Osteoblast (primary cell): ENCODE results near the gene SLC35B1. TPM values are rescaled to one million over a fixed set of nuclear protein-coding genes. Genes with fewer than 3 reads are reported as not detected.

Experiments used
- DNase-seq: peaks from one replicate; pipeline ENCODE4 v3.0.0; 2011; ENCODE audit warnings: low spot score, mixed read lengths; ENCODE audit not compliant: insufficient read length; ENCODE audit errors: missing footprints
- H2AFZ ChIP-seq: 2 replicates; pipeline ENCODE4 v1.6.0; 2011; ENCODE audit warnings: mild to moderate bottlenecking, low read length
- H3K27ac ChIP-seq: 2 replicates; pipeline ENCODE4 v1.5.1; 2011; ENCODE audit warnings: mild to moderate bottlenecking, low read depth, low read length, moderate library complexity
- H3K27me3 ChIP-seq: 2 replicates; pipeline ENCODE4 v1.6.0; 2012; ENCODE audit warnings: mild to moderate bottlenecking, control low read depth, inconsistent platforms, low read length, moderate library complexity; ENCODE audit not compliant: insufficient read depth
- H3K36me3 ChIP-seq: 2 replicates; pipeline ENCODE4 v1.5.1; 2011; ENCODE audit warnings: mild to moderate bottlenecking, low read length, control low read depth, moderate library complexity; ENCODE audit not compliant: insufficient read depth
- H3K4me1 ChIP-seq: 2 replicates; pipeline ENCODE4 v1.5.1; 2011; ENCODE audit warnings: mild to moderate bottlenecking, low read length, control low read depth, moderate library complexity; ENCODE audit not compliant: insufficient read depth
- H3K4me2 ChIP-seq: 2 replicates; pipeline ENCODE4 v1.6.0; 2011; ENCODE audit warnings: mild to moderate bottlenecking, low read length; ENCODE audit not compliant: insufficient read depth
- H3K4me3 ChIP-seq: fragments of 200-600 bp; sonication (generic); 3 replicates; pipeline ENCODE4 v1.5.1; 2012; ENCODE audit warnings: mild to moderate bottlenecking, low read length, inconsistent platforms; ENCODE audit not compliant: insufficient read depth
- H3K79me2 ChIP-seq: 2 replicates; pipeline ENCODE4 v1.6.0; 2012; ENCODE audit warnings: mild to moderate bottlenecking, low read length, control low read depth, inconsistent platforms; ENCODE audit not compliant: insufficient read depth
- H3K9me3 ChIP-seq: 2 replicates; pipeline ENCODE4 v1.5.1; 2011; ENCODE audit warnings: low read depth, low read length, control low read depth
- H4K20me1 ChIP-seq: 2 replicates; pipeline ENCODE4 v1.6.0; 2012; ENCODE audit warnings: mild to moderate bottlenecking, low read length, control low read depth; ENCODE audit not compliant: insufficient read depth
- total RNA-seq: library from RNA; depleted of rRNA; stranded (reverse); fragments of >200 nt; gene quantifications from 2 replicates; pipeline ENCODE4 v1.2.3, GENCODE V29; 2012
- TF ChIP-seq, protein P1 (sequence below): IDR thresholded peaks from 2 replicates; pipeline ENCODE4 v1.5.1; 2011; ENCODE audit warnings: mild to moderate bottlenecking, low read depth, low read length, moderate library complexity; ENCODE audit errors: extremely low read depth

SLC35B1 gene
- total RNA-seq, 1 donor, result 48.1 TPM

DNA sequence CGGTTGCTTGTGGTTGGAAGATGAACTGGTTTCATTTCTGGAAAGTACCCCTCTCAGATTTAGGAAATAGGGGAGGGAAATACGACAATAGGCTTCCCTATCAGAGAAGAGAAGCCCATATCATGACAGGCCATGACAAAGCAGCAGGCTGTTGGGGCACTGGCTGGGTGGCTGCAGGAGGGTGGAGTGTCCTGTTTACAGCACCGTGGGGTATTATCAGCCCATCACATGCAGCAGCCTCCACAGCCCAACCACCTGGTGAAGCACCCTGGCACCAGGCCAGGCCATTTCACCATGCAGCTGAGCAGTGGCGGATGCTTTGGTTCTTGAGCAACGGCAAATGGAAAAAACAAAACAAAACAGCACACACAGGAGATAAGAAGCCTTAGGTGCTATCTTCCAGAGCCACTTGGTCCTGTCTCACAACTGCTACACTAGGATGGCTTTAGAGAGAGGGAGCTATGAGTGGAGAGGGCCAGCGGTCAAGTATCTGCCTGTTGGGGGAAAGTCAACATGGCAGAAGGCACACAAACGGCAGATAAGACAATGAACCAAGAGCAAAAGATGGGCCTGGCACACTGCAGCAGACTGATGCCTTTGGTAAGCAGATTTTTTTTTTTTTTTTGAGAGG is 32.0 kb upstream of the SLC35B1 start:
- no peaks in the 10 kb centered on the region for H3K9me3 ChIP-seq
- H3K4me2 ChIP-seq, result no peak overlapping the region
- H3K79me2 ChIP-seq, result no peaks in the 10 kb centered on the region

GRCh38 chr17:49738456-49739163 is 30.8 kb upstream of the SLC35B1 start:
- no peaks in the 10 kb centered on the region for H3K27me3 ChIP-seq
- no peaks in the 10 kb centered on the region for H3K9me3 ChIP-seq
- no peaks in the 10 kb centered on the region for H3K79me2 ChIP-seq
- peaks cover 21% of the 10 kb centered on the region for H3K4me1 ChIP-seq
- H3K4me2 ChIP-seq, result no peak overlapping the region
- H4K20me1 ChIP-seq, result peaks cover 8% of the 10 kb centered on the region
- TF ChIP-seq, protein P1, sequence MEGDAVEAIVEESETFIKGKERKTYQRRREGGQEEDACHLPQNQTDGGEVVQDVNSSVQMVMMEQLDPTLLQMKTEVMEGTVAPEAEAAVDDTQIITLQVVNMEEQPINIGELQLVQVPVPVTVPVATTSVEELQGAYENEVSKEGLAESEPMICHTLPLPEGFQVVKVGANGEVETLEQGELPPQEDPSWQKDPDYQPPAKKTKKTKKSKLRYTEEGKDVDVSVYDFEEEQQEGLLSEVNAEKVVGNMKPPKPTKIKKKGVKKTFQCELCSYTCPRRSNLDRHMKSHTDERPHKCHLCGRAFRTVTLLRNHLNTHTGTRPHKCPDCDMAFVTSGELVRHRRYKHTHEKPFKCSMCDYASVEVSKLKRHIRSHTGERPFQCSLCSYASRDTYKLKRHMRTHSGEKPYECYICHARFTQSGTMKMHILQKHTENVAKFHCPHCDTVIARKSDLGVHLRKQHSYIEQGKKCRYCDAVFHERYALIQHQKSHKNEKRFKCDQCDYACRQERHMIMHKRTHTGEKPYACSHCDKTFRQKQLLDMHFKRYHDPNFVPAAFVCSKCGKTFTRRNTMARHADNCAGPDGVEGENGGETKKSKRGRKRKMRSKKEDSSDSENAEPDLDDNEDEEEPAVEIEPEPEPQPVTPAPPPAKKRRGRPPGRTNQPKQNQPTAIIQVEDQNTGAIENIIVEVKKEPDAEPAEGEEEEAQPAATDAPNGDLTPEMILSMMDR, result no peak
- no peak overlapping the region for H3K4me3 ChIP-seq
- no peak for DNase-seq
- no peak overlapping the region for H3K27ac ChIP-seq
- no peak overlapping the region for H2AFZ ChIP-seq
- no peaks in the 10 kb centered on the region for H3K36me3 ChIP-seq

More for the DNA sequence above, 32.0 kb upstream of the SLC35B1 start:
- TF ChIP-seq, protein P1, result no peak
- H2AFZ ChIP-seq, result no peak overlapping the region
- no peak for DNase-seq
- no peaks in the 10 kb centered on the region for H3K36me3 ChIP-seq
- H4K20me1 ChIP-seq, result peaks cover 8% of the 10 kb centered on the region
- no peak overlapping the region for H3K4me3 ChIP-seq
- no peak overlapping the region for H3K27ac ChIP-seq
- H3K27me3 ChIP-seq, result no peaks in the 10 kb centered on the region
- H3K4me1 ChIP-seq, result peaks cover 21% of the 10 kb centered on the region

GRCh38 chr17:49734515-49735490 is 27.0 kb upstream of the SLC35B1 start:
- TF ChIP-seq, protein P1, result no peak

More at GRCh38 chr17:49734515-49735490, 27.0 kb upstream of the SLC35B1 start:
- no peak overlapping the region for H3K4me3 ChIP-seq
- no peak overlapping the region for H2AFZ ChIP-seq
- DNase-seq, result no peak
- H3K79me2 ChIP-seq, result no peaks in the 10 kb centered on the region
- peaks cover 3% of the 10 kb centered on the region for H4K20me1 ChIP-seq
- H3K27ac ChIP-seq, result no peak overlapping the region
- no peaks in the 10 kb centered on the region for H3K27me3 ChIP-seq
- no peaks in the 10 kb centered on the region for H3K36me3 ChIP-seq
- no peaks in the 10 kb centered on the region for H3K9me3 ChIP-seq
- H3K4me1 ChIP-seq, result peaks cover 7% of the 10 kb centered on the region
- no peak overlapping the region for H3K4me2 ChIP-seq
